HG03280 (cell line): ENCODE results near the gene MSS51.

Experiments
- ATAC-seq: cut with Tn5 transposase; IDR thresholded peaks from one replicate; pipeline ENCODE4 v1.9.1; 2021; ENCODE audit warnings: mild to moderate bottlenecking, moderate library complexity; ENCODE audit not compliant: unreplicated experiment

Gene MSS51

DNA sequence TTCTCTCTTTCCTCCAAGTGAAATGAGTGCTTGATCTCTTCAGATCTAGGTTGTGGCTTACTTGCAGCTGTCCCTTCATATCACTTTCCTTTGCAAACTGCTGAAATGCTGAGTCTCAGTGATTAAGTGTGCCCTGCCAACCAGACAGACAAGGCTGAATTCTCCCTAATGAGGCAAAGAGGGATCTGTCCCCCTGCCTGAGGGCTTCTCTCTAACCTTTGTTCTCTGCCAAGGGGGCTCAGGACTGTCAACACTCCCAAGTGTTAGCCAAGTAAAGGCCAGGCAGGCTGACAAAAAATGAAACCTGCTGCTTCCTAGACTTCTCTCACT lies at the start of gene MSS51:
TSS of gene MSS51 (minus strand) at position 24 of the 330 bp plus-strand sequence. CDS start 5,277 bp downstream, outside the sequence.
- no peak for ATAC-seq

DNA sequence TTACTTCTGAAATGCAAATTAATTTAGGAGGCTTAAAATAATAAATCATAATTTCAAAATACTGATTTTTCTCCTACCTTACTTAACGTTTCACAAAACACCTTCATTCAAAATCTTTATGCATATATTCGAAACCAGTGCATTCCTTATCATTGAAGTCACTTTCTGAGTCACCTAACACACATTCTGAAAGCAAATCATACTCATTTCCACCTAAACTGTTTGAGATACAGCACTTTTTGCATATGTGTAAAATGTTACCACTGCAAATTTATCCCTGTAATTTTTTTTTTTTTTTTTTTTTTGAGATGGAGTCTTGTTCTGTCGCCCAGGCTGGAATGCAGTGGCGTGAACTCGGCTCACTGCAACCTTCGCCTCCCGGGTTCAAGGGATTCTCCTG lies 46.8 kb upstream of the MSS51 start:
- ATAC-seq, result no peak

DNA sequence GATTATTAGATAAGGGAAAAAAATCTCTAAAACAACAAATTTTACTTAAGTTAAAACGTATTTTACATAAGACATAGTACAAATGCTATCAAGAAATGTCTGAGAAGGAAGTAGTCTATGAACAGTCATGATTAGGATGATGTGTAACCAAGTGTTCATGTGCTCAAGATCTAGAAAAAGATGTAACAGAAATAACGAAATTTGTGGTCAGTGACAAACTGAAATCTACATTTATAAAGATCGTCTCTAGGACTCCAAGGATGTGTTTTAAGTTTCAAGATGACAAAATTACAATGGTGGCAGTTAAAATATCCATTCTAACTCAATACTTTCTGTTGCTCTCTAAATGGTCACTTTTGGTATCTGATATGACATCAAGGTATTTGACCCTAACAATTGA lies 45.3 kb upstream of the MSS51 start:
- no peak for ATAC-seq

DNA sequence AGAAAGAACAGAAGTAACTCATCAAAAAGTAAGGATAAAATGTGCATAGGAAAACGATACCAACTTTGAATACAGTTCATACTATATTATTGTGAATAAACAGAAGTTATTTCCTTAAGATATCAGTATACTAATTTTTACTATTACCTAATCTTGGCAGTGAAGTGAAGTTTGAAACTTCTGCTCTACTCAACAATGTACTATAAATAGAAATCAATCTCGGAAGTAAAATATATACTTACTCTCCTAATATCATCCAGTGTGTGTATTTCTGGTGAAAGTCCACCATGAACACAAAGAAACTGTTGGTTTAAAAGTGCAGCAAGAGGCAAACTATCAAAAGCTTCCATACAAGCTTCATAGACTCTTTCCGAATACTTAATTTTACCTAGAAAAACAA lies 37.9 kb upstream of the MSS51 start:
- no peak for ATAC-seq

DNA sequence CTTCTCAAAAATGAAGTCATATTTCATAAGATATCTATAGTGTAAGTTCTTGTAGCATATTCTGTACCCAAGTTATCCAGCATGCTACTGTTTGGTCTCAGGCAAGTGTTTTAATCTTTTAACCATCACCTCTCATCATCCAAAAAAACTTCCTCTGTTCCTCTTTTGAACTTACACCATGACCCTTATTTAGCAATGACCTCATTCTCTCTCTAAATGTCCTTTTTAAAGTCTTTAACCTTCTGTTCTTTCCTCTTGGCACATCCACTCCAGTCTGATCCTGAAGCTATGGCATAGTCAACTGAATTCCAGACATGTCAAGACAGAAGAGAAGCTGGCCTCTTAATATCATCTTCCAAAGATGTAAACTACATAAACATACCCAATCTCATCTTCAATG lies 36.2 kb upstream of the MSS51 start:
- ATAC-seq, result no peak

DNA sequence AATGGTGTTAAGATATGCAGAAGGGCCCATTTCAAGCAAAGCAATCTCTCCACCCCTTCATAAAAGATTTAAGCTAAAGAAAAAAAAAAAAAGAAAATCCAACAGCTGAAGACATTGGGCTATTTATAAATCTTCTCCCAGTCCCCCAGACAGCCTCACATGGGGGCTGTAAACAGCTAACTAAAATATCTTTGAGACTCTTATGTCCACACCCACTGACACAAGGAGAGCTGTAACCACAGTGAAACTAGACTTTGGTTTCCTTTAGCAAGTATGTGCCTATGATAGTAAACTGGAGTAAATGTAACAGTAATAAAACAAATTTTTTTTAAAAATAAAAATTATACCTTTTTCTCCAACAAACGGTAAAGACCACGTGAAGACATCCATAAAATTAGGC lies 33.8 kb upstream of the MSS51 start:
- ATAC-seq, result no peak

DNA sequence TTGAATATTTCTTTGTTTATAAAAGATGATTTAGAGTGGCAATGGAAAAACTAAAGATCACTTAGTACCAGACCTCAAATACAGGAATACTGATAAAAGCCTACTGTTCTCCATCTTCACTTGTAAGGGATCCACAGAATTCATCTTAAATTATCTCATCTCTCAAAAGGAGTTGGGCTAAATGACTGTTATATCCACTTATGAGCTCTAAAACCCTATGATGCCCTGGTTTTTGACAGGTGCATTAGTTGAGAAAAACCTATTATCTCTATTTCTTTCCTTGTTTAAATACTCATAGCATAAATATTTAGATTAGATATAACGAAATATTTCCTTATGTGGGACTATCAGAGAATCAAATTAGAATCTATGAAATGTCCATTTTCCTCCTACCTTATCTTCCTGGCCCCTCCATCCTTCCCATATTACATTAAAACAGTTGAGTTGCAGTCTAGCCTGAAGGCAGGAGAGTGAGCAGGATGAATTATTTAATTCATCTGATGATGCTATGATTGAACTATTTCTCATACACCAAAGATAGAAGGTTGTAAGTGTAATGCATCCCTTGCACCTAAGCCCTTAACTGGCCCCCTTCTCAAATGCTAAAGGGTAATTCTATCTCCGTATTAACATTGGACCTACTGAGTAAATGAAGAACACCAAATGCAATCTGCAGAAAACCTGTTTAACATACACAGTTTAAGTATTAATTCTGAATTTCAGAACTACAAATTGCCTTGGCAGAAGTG lies 32.8 kb upstream of the MSS51 start:
- no peak for ATAC-seq

DNA sequence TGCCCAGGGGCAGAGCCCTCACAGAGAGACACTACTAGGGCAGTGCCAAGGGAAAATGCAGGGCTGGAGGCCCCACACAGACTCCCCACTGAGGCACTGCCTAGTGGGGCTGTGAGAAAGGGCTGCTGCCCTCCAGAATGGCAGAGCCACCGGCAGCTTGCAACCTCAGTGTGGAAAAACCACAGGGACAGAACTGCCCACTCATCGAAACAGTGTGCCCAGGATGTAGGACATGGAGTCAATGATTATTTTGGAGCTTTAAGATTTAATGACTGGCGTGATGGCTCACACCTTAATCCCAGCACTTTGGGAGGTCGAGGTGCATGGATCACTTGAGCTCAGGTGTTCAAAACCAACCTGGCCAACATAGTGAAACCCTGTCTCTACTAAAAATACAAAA lies 27.5 kb upstream of the MSS51 start:
- no peak for ATAC-seq

DNA sequence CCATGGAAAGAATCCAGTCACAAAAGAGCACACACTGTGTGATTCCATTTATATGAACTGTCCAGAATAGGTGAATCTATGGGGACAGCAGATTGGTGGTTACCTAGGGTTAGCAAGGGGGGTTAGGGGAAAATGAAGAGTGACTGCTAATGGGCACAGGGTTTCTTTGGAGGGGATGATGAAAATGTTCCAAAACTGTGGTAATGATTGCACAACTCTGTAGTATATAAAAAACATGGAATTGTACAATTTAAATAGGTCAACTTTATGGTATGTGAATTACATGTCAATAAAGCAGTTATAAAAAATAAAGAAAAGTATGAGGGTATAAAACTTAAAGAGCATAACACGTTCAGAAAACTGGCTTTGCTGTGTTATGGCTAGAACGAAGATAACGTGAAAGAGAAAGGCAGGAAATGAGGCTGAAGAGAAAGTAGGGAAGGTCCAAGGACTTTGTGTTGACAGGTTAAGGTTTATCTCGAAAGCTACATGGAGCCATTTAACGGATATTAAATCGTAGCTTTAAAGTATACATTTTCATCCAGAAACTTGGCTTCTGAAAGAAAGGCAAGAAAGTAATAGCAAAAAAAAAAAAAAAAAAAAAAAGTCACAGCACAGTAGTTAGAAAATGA lies 26.4 kb upstream of the MSS51 start:
- no peak for ATAC-seq

DNA sequence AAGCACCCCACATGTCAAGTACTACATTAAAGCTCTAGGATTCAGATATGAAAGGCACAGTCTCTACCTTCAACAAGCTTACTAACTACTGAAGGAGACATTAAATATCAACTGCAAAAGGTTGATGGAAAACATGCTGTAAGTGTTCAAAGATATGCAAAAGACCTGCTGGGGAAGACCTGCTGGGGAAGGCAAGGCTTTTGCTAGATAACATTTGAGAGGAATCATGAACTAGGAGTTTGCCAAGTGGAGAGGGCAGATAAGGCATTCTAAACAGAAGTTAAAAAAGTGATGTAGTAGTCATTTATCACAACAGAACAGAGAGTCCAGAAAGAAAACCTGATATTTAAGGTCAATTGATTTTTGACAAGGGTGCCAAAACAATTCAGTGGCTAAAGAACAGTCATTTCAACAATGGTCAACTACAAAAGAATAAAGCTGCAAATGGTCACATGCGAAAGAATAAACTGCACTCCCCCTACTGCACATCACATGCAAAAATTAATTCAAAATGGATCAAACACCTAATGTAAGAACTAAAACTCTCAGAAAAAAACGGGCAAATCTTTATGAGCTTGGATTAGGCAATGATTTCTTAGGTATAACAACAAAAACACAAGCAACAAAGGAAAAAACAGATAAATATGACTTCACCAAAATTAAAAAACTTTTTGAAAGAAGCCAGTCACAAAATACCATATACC lies 23.0 kb upstream of the MSS51 start:
- ATAC-seq, result no peak

DNA sequence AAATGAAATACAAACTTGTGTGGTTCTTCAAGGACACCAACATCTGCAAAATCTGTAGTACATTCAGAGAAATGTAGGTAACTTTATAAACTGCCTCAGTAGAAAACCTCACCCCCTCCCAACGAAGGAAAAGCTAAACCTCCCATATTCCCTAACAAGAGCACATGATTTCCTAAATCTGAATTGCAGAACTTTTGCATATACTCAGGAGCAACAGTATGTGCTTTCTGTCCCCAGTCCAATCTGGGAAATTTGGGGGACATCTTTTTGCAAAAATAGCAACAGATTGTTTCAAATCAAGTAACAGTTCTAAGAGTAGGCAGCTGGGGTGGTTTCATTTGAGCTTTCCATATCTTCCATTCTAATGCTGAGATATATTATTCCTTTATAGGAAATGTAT lies 15.8 kb upstream of the MSS51 start:
- ATAC-seq, result no peak

DNA sequence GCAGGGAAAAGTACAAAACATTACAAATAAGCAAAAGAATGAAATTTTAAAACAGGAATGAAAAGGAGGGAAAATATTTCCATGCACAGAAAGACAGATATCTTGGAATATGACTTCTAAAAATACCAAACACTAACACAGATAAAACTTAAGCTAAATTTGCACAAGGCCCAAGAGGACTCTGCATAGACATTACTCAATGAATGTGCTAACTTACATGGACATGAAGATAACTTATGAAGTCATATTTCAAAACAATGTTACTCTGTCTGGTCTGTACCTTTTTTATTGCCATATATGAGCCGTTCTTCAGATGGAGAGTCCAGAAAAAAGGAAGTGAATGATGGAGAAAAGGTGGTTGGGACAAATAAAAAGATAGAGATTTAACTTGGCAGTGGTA lies 15.0 kb upstream of the MSS51 start:
- no peak for ATAC-seq

DNA sequence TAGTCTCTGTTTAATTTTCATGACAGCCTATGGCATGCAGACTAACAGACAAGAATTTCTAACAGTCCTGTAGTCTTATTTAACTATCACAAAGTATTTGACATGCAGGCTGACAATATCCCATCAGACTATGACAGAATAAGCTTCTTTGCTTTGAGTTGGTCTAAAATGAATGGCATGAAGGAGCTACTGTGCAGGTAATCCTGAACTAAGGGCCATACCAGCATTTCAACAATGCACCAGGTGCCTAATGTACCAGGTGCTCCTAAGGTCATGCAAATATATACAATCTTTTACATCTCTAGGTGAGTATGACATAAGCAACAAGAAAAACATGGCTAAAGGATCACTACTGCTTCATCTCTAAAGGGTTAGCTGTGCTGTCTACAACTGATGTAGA lies 13.6 kb upstream of the MSS51 start:
- ATAC-seq, result no peak

DNA sequence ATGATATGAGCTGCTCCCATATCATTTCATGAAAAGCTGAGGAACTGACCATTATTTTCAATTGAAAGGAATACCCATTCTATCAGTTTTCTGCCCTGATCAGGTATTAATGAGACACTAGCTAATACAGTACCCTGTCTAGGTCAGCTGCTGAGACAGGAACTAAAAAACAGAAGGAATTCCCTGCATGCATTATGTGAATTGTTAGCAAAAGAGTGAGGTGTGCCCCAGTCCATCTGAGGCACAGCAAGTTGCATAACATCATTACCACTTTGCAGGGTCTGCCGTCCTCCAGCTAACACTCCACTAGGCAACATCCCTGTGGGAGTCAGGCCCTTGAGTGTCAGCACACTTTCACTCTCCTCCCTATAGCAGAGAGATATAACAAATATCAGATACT lies 11.1 kb upstream of the MSS51 start:
- no peak for ATAC-seq

DNA sequence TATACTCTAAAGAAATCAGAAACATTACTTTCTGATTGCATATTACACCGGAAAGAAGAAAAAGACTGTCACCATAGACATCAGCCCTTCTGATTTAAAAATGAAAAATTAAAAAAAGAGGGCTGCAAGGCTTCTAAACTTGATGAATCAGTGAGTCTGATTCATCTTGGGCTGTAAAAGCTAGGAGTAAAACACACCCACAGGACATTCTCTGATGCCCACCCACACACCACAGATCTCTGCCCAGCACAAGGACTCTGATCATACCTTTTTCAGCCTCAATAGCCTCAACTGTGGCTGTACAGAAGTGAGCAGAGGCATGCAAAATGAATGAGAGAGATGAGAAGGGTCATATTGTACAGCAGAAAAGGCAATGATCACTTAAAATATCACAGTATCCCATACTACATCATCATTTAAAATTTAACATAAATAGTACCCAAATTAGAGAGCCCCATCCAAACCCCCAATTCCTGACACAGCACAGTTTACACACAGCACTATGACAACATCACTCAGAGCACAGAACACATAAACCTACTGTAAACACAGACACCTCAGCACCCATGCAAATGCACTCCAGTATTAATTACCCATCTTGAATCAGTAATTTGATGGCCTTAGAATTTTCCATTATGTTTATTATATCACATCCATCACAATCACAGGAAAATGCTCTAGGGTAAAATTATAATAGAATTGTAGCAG lies 6.4 kb upstream of the MSS51 start:
- ATAC-seq, result no peak

DNA sequence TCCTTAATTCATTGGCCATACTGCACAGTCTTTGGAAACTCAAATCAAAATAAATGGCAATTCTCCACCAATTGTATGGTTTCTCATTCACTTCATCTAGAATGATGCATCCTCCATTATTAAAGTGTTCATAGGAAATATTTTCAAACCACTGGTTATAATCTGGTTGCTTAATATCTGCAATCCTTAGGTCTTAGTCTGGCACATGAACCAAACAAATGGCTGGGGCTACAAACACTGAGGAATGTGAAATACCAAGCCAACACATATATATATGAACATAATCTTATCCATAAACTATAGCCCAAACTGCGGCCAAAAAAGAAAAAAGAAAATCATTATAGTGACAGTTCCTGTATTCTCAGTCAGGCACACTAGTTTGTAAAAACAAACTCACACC lies 5.7 kb upstream of the MSS51 start:
- no peak for ATAC-seq

DNA sequence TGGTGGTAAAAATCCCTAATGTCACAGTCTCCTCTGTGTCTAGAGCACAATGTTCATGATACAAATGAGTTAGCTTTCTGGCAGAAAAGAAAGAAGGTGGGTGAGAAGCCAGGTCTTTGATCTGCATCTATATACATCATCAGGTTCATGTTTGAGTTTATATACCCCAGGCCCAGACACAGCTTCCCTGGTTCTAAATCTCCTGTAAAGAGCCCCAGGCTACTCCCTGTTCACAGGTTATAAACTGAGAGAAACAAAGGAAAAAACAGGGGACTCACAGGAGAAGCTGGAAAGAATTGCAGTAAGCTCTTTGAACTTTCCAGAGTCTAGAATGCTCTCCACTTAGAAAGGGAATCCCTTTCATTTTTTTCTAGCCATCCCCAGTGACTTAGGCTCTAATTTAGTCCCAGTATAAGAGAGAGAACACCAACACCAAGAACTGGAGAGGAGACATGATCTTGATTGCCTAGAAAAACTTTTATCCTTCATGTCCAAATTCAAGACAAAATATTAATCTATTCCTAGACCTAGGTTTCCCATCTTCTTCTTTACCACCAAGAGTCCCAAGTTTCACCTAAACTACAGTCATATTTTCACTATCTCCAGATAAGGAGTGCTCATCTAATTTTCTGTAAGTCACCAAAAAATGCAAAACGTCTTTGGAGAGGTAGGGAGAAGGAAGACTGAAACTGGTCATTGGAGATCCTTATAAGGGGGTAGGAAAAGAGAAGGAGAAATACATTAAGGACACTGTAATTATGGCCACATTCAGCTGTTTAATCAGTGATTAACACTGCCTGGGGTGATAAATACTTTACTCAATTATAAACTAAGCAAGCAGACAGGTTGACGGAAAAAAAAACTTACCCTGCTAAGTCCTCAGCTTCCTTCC lies 469 bp downstream of the MSS51 start:
- no peak for ATAC-seq

DNA sequence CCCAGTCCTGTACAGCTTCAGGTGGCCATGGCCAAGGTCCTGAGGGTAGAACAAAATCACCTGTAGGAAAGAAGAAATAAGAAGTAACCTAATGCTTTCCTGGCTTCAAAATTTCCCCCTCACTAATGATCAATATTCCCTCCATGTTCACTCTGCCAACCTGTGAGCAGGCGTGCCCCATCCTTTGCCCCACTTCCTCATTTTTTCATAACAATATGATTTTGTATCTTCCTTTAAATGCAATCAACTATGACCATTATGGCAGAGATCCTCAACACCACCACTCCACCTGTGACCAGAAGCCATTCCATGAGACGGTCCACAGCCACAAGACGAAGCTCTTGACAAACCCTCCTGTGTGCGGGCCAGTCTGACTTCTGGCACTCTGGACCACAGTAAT lies 7.0 kb downstream of the MSS51 start:
- ATAC-seq, result no peak

DNA sequence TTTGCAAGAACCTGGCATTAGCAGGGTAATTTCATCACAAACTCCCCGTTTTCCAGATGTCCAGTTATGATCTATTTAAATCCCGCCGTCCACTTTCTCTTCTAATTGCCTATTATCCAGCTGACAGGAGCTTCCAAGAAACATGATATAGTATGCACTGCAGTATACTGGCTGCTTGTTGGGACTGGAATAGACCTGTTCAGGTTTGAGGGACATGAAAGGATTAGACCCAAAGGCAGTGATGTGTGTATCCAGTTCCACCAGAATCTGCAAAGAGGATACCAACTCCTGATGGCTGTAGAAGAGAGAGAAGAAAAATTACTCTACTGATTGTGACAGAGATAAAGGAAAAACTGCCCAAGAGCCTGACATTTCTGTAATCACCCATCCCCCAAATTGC lies 8.9 kb downstream of the MSS51 start:
- no peak for ATAC-seq

DNA sequence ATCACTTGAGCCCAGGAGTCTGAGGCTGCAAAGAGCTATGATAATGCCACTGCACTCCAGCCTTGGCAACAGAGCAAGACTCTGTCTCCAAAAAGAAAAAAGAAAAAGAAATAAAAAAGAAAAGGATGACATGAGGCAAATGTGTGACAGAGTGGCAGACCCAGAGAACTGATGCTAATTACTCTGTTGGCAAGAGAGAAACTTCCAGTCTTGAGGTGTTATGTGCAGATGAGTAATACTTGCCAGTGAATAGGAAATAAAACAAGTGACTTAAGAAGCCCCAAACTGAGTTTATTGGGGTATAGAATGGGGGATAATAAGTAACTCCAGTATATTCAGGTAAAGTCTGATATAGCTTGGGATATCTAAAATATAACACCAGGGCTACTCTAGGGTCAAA lies 10.1 kb downstream of the MSS51 start:
- no peak for ATAC-seq

DNA sequence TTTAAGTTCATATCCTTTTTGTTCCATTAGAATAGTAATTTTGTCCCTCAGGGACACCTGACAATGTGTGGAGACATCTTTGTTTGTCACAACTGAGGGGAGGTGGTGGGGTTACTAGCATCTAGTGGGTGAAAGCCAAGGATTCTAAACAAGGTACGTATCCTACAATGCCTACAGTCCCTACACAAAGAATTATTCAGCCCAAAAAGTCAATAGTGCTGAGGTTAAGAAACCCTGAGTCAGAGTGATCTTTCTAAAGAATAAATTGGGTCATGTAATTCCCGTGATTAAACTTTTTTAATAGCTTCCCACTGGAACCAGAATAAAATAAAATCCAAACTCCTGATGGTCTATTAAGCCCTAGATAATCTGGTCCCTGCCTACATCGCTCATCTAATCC lies 16.8 kb downstream of the MSS51 start:
- ATAC-seq, result no peak
